Measurements from ENCODE around the gene HELLS. TPM values are rescaled to one million over a fixed set of nuclear protein-coding genes. Genes with fewer than 3 reads are reported as not detected.
"Not testable (repeated sequence)": the region's sequence is repeated elsewhere in the genome, so short reads cannot be mapped to it uniquely, and the experiment has no call there.

HELLS gene
- total and polyA plus RNA-seq, 5 donors from 2014 or later = 9.2 to 47.7 (median 14.1) TPM

GRCh38 chr10:94531550-94531949 lies 14.0 kb upstream of the HELLS start:
- H3K9me3 Mint-ChIP-seq; H3K4me3 ChIP-seq (ENCODE audit: low read depth, low read length); H3K36me3 Mint-ChIP-seq; DNase-seq; H3K27ac ChIP-seq (ENCODE audit: insufficient read depth, low read length, poor library complexity, severe bottlenecking); ATAC-seq (ENCODE audit: low read depth in 2 of 2); H3K4me1 ChIP-seq (ENCODE audit: control insufficient read depth, insufficient read depth, low read length, poor library complexity, severe bottlenecking); H3K4me3 Mint-ChIP-seq; H3K27ac Mint-ChIP-seq; H3K9me3 ChIP-seq (ENCODE audit: control insufficient read depth in 2 of 2, low read length in 2 of 2); H3K36me3 ChIP-seq (ENCODE audit: control insufficient read depth, insufficient read depth, low read length); H3K4me1 Mint-ChIP-seq: not testable (repeated sequence)
- H3K27me3 Mint-ChIP-seq = peaks cover 60% of the 10 kb centered on the region
- peaks cover 30% of the 10 kb centered on the region for H3K27me3 ChIP-seq (ENCODE audit: control insufficient read depth, insufficient read depth, low read length)

GRCh38 chr10:94533027-94533426 lies 12.6 kb upstream of the HELLS start:
- Mint-ChIP-seq H3K9me3 (no peaks in the 10 kb centered on the region), H3K36me3 (no peaks in the 10 kb centered on the region), H3K4me3 (no peak overlapping the region), H3K27me3 (peaks cover 57% of the 10 kb centered on the region), H3K27ac (no peak overlapping the region), H3K4me1 (no peaks in the 10 kb centered on the region)
- DNase-seq (no peak), ATAC-seq (ENCODE audit: low read depth in 2 of 2) (no peak)
- no peak overlapping the region for H3K27ac ChIP-seq (ENCODE audit: insufficient read depth, low read length, poor library complexity, severe bottlenecking)
- no peak overlapping the region for H3K4me3 ChIP-seq (ENCODE audit: low read depth, low read length)
- H3K4me1 ChIP-seq (ENCODE audit: control insufficient read depth, insufficient read depth, low read length, poor library complexity, severe bottlenecking) = no peaks in the 10 kb centered on the region
- no peaks in the 10 kb centered on the region for H3K36me3 ChIP-seq (ENCODE audit: control insufficient read depth, insufficient read depth, low read length)
- no peaks in the 10 kb centered on the region for H3K9me3 ChIP-seq (ENCODE audit: control insufficient read depth in 2 of 2, low read length in 2 of 2)
- H3K27me3 ChIP-seq (ENCODE audit: control insufficient read depth, insufficient read depth, low read length) = peaks cover 36% of the 10 kb centered on the region

- Mint-ChIP-seq H3K4me3 (peak overlapping the region in 2 of 4 donors; percentile 11 to 39), H3K4me1 (peaks cover 8 to 23% (median 19%) of the 10 kb centered on the region in 4 donors), H3K27me3 (peaks cover 14% of the 10 kb centered on the region)
- not testable (repeated sequence) for H3K36me3 Mint-ChIP-seq; ATAC-seq (ENCODE audit: low read depth in 2 of 2); H3K27me3 ChIP-seq (ENCODE audit: control insufficient read depth, insufficient read depth, low read length); DNase-seq; H3K4me3 ChIP-seq (ENCODE audit: low read depth, low read length); H3K27ac Mint-ChIP-seq; H3K9me3 Mint-ChIP-seq; H3K4me1 ChIP-seq (ENCODE audit: control insufficient read depth, insufficient read depth, low read length, poor library complexity, severe bottlenecking); H3K9me3 ChIP-seq (ENCODE audit: control insufficient read depth in 2 of 2, low read length in 2 of 2); H3K27ac ChIP-seq (ENCODE audit: insufficient read depth, low read length, poor library complexity, severe bottlenecking); H3K36me3 ChIP-seq (ENCODE audit: control insufficient read depth, insufficient read depth, low read length)
Observed at GRCh38 chr10:94542282-94542681, 3.3 kb upstream of the HELLS start.

- Mint-ChIP-seq H3K36me3 (peaks cover 4% of the 10 kb centered on the region), H3K4me3 (peak overlapping the region; percentile 91 to 95 (median 94)), H3K9me3 (no peaks in the 10 kb centered on the region), H3K4me1 (peaks cover 18 to 36% (median 30%) of the 10 kb centered on the region in 4 donors), H3K27ac (peak overlapping the region; percentile 94 to 97 (median 96)), H3K27me3 (peaks cover 5% of the 10 kb centered on the region)
- H3K27me3 ChIP-seq (ENCODE audit: control insufficient read depth, insufficient read depth, low read length) = no peaks in the 10 kb centered on the region
- no peaks in the 10 kb centered on the region for H3K9me3 ChIP-seq (ENCODE audit: control insufficient read depth in 2 of 2, low read length in 2 of 2)
- peak overlapping the region; percentile 99 for H3K4me3 ChIP-seq (ENCODE audit: low read depth, low read length)
- H3K27ac ChIP-seq (ENCODE audit: insufficient read depth, low read length, poor library complexity, severe bottlenecking) = peak overlapping the region; percentile 85
- ATAC-seq (ENCODE audit: low read depth in 2 of 2) = no peak
- peaks cover 12% of the 10 kb centered on the region for H3K4me1 ChIP-seq (ENCODE audit: control insufficient read depth, insufficient read depth, low read length, poor library complexity, severe bottlenecking)
- peak in 1 of 3 donors; percentile 44 for DNase-seq
- H3K36me3 ChIP-seq (ENCODE audit: control insufficient read depth, insufficient read depth, low read length) = no peaks in the 10 kb centered on the region
Observed at GRCh38 chr10:94546049-94546900, 687 bp downstream of the HELLS start.

- Mint-ChIP-seq H3K4me1 (peaks cover 18 to 36% (median 30%) of the 10 kb centered on the region in 4 donors), H3K27ac (peak overlapping the region; percentile 61 to 97 (median 94)), H3K4me3 (peak overlapping the region; percentile 91 to 95 (median 94)), H3K36me3 (peaks cover 4% of the 10 kb centered on the region), H3K9me3 (no peaks in the 10 kb centered on the region), H3K27me3 (peaks cover 5% of the 10 kb centered on the region)
- Histone ChIP-seq H3K9me3 (ENCODE audit: control insufficient read depth in 2 of 2, low read length in 2 of 2) (no peaks in the 10 kb centered on the region), H3K4me1 (ENCODE audit: control insufficient read depth, insufficient read depth, low read length, poor library complexity, severe bottlenecking) (peaks cover 12% of the 10 kb centered on the region), H3K36me3 (ENCODE audit: control insufficient read depth, insufficient read depth, low read length) (no peaks in the 10 kb centered on the region), H3K27ac (ENCODE audit: insufficient read depth, low read length, poor library complexity, severe bottlenecking) (no peak overlapping the region), H3K27me3 (ENCODE audit: control insufficient read depth, insufficient read depth, low read length) (no peaks in the 10 kb centered on the region), H3K4me3 (ENCODE audit: low read depth, low read length) (peak overlapping the region; percentile 99)
- DNase-seq (peak in 1 of 3 donors; percentile 4), ATAC-seq (ENCODE audit: low read depth in 2 of 2) (no peak)
Observed at GRCh38 chr10:94546901-94547185, 1.3 kb downstream of the HELLS start.

GRCh38 chr10:94549221-94549620 lies 3.6 kb downstream of the HELLS start:
- Mint-ChIP-seq H3K36me3 (peaks cover 4% of the 10 kb centered on the region), H3K27me3 (no peaks in the 10 kb centered on the region), H3K4me3 (peak overlapping the region in 1 of 4 donors; percentile 28), H3K9me3 (no peaks in the 10 kb centered on the region), H3K27ac (peak overlapping the region in 1 of 3 donors; percentile 67), H3K4me1 (peaks cover 24 to 42% (median 28%) of the 10 kb centered on the region in 4 donors)
- Histone ChIP-seq H3K27ac (ENCODE audit: insufficient read depth, low read length, poor library complexity, severe bottlenecking) (no peak overlapping the region), H3K36me3 (ENCODE audit: control insufficient read depth, insufficient read depth, low read length) (peaks cover 3% of the 10 kb centered on the region), H3K4me1 (ENCODE audit: control insufficient read depth, insufficient read depth, low read length, poor library complexity, severe bottlenecking) (peaks cover 12% of the 10 kb centered on the region), H3K27me3 (ENCODE audit: control insufficient read depth, insufficient read depth, low read length) (no peaks in the 10 kb centered on the region), H3K9me3 (ENCODE audit: control insufficient read depth in 2 of 2, low read length in 2 of 2) (no peaks in the 10 kb centered on the region), H3K4me3 (ENCODE audit: low read depth, low read length) (no peak overlapping the region)
- ATAC-seq (ENCODE audit: low read depth in 2 of 2) = no peak
- DNase-seq = no peak

GRCh38 chr10:94567714-94568307 lies 22.2 kb downstream of the HELLS start:
- not testable (repeated sequence) for H3K9me3 ChIP-seq (ENCODE audit: control insufficient read depth in 2 of 2, low read length in 2 of 2); H3K4me3 Mint-ChIP-seq; H3K27me3 ChIP-seq (ENCODE audit: control insufficient read depth, insufficient read depth, low read length); H3K27ac ChIP-seq (ENCODE audit: insufficient read depth, low read length, poor library complexity, severe bottlenecking); H3K9me3 Mint-ChIP-seq; H3K27ac Mint-ChIP-seq; H3K4me1 ChIP-seq (ENCODE audit: control insufficient read depth, insufficient read depth, low read length, poor library complexity, severe bottlenecking); ATAC-seq (ENCODE audit: low read depth in 2 of 2); H3K4me3 ChIP-seq (ENCODE audit: low read depth, low read length); DNase-seq; H3K27me3 Mint-ChIP-seq
- H3K4me1 Mint-ChIP-seq = peaks cover 0 to 12% (median 5%) of the 10 kb centered on the region in 4 donors
- H3K36me3 ChIP-seq (ENCODE audit: control insufficient read depth, insufficient read depth, low read length) = peaks cover 15% of the 10 kb centered on the region
- peaks cover 27% of the 10 kb centered on the region for H3K36me3 Mint-ChIP-seq

Measured in CD4-positive, CD25-positive, alpha-beta regulatory T cell (primary cell).